ENCODE measurements around the gene CHCHD6. TPM values are rescaled to one million over a fixed set of nuclear protein-coding genes. Genes with fewer than 3 reads are reported as not detected.

The CHCHD6 gene
- total RNA-seq, 3 donors from 2014 or later (not counting 1 experiment from before 2014, with no cell fraction given) = 5.3 to 9.9 (median 8.3) TPM

GRCh38 chr3:126837773-126838172 lies 133.7 kb downstream of the CHCHD6 start:
- ATAC-seq (no peak), DNase-seq (no peak)
- Histone ChIP-seq H3K9me3 (ENCODE audit: control insufficient read depth, insufficient read depth, low read length) (no peaks in the 10 kb centered on the region), H3K4me3 (ENCODE audit: low read length) (no peak overlapping the region), H3K4me1 (ENCODE audit: control insufficient read depth, insufficient read depth, low read length) (no peaks in the 10 kb centered on the region), H3K27ac (ENCODE audit: low read length) (no peak overlapping the region), H3K36me3 (ENCODE audit: control insufficient read depth, insufficient read depth, low read length) (no peaks in the 10 kb centered on the region), H3K27me3 (ENCODE audit: control insufficient read depth, insufficient read depth, low read length) (no peaks in the 10 kb centered on the region)
- no peaks in the 10 kb centered on the region for H3K27me3 Mint-ChIP-seq (ENCODE audit: low read depth in 2 of 2)
- no peak overlapping the region for H3K27ac Mint-ChIP-seq
- no peak overlapping the region for H3K4me3 Mint-ChIP-seq
- H3K36me3 Mint-ChIP-seq = no peaks in the 10 kb centered on the region
- H3K9me3 Mint-ChIP-seq = no peaks in the 10 kb centered on the region
- intact Hi-C loops (cut with micrococcal nuclease) = no loop called here
- no peak for TF ChIP-seq CTCF (IDR thresholded peaks at IDR 0.05)
- H3K4me1 Mint-ChIP-seq = no peaks in the 10 kb centered on the region
- WGBS (ENCODE audit: insufficient coverage) = 95% methylated on average over 4 of the region's 4 CpGs

GRCh38 chr3:126845920-126846715 lies 142.1 kb downstream of the CHCHD6 start:
- no peaks in the 10 kb centered on the region for H3K4me1 Mint-ChIP-seq
- no peak overlapping the region for H3K4me3 Mint-ChIP-seq
- no peaks in the 10 kb centered on the region for H3K36me3 ChIP-seq (ENCODE audit: control insufficient read depth, insufficient read depth, low read length)
- intact Hi-C loops (cut with micrococcal nuclease) = no loop called here
- 93% methylated on average over 1 of the region's 2 CpGs for WGBS (ENCODE audit: insufficient coverage)
- H3K4me1 ChIP-seq (ENCODE audit: control insufficient read depth, insufficient read depth, low read length) = no peaks in the 10 kb centered on the region
- no peak overlapping the region for H3K27ac ChIP-seq (ENCODE audit: low read length)
- DNase-seq (no peak), ATAC-seq (no peak)
- H3K9me3 ChIP-seq (ENCODE audit: control insufficient read depth, insufficient read depth, low read length) = no peaks in the 10 kb centered on the region
- TF ChIP-seq CTCF (IDR thresholded peaks at IDR 0.05) = no peak
- H3K27ac Mint-ChIP-seq = no peak overlapping the region
- H3K9me3 Mint-ChIP-seq = no peaks in the 10 kb centered on the region
- H3K4me3 ChIP-seq (ENCODE audit: low read length) = no peak overlapping the region
- H3K27me3 ChIP-seq (ENCODE audit: control insufficient read depth, insufficient read depth, low read length) = no peaks in the 10 kb centered on the region
- H3K27me3 Mint-ChIP-seq (ENCODE audit: low read depth in 2 of 2) = peaks cover 0 to 2% of the 10 kb centered on the region in 2 donors
- no peaks in the 10 kb centered on the region for H3K36me3 Mint-ChIP-seq

- DNase-seq (no peak), ATAC-seq (no peak)
- TF ChIP-seq CTCF (IDR thresholded peaks at IDR 0.05) = no peak
- Histone ChIP-seq H3K27ac (ENCODE audit: low read length) (no peak overlapping the region), H3K4me3 (ENCODE audit: low read length) (no peak overlapping the region), H3K4me1 (ENCODE audit: control insufficient read depth, insufficient read depth, low read length) (no peaks in the 10 kb centered on the region), H3K36me3 (ENCODE audit: control insufficient read depth, insufficient read depth, low read length) (no peaks in the 10 kb centered on the region), H3K27me3 (ENCODE audit: control insufficient read depth, insufficient read depth, low read length) (no peaks in the 10 kb centered on the region), H3K9me3 (ENCODE audit: control insufficient read depth, insufficient read depth, low read length) (no peaks in the 10 kb centered on the region)
- Mint-ChIP-seq H3K27ac (no peak overlapping the region), H3K27me3 (ENCODE audit: low read depth in 2 of 2) (peaks cover 0 to 2% of the 10 kb centered on the region in 2 donors), H3K36me3 (no peaks in the 10 kb centered on the region), H3K4me3 (no peak overlapping the region), H3K9me3 (no peaks in the 10 kb centered on the region), H3K4me1 (no peaks in the 10 kb centered on the region)
- WGBS (ENCODE audit: insufficient coverage) = 96% methylated on average over 3 of the region's 3 CpGs
- intact Hi-C loops (cut with micrococcal nuclease) = no loop called here
Observed at GRCh38 chr3:126847061-126847460, 143.0 kb downstream of the CHCHD6 start.

- no peak overlapping the region for H3K4me3 Mint-ChIP-seq
- DNase-seq (no peak), ATAC-seq (no peak)
- intact Hi-C loops (cut with micrococcal nuclease) = no loop called here
- no peak for TF ChIP-seq CTCF (IDR thresholded peaks at IDR 0.05)
- H3K36me3 Mint-ChIP-seq = no peaks in the 10 kb centered on the region
- WGBS (ENCODE audit: insufficient coverage) = 94% methylated on average over 6 of the region's 6 CpGs
- H3K4me1 ChIP-seq (ENCODE audit: control insufficient read depth, insufficient read depth, low read length) = no peaks in the 10 kb centered on the region
- H3K9me3 Mint-ChIP-seq = no peaks in the 10 kb centered on the region
- H3K4me1 Mint-ChIP-seq = no peaks in the 10 kb centered on the region
- H3K27me3 ChIP-seq (ENCODE audit: control insufficient read depth, insufficient read depth, low read length) = no peaks in the 10 kb centered on the region
- peaks cover 0 to 2% of the 10 kb centered on the region in 2 donors for H3K27me3 Mint-ChIP-seq (ENCODE audit: low read depth in 2 of 2)
- H3K4me3 ChIP-seq (ENCODE audit: low read length) = no peak overlapping the region
- H3K27ac Mint-ChIP-seq = no peak overlapping the region
- no peaks in the 10 kb centered on the region for H3K9me3 ChIP-seq (ENCODE audit: control insufficient read depth, insufficient read depth, low read length)
- no peaks in the 10 kb centered on the region for H3K36me3 ChIP-seq (ENCODE audit: control insufficient read depth, insufficient read depth, low read length)
- H3K27ac ChIP-seq (ENCODE audit: low read length) = no peak overlapping the region
Observed at GRCh38 chr3:126848991-126849390, 145.0 kb downstream of the CHCHD6 start.
